Fibroblast of skin of left quadriceps (primary cell): Measurements from ENCODE around the gene C1orf21.
A peak's percentile ranks its signal among the peaks of the same experiment; 100 is the strongest.

Source experiments
- DNase-seq, 2 experiments: peaks; one replicate each; pipeline ENCODE4 v3.0.0-alpha.2; 2013; ENCODE audit warnings: low read depth in 2 of 2

Gene C1orf21

DNA sequence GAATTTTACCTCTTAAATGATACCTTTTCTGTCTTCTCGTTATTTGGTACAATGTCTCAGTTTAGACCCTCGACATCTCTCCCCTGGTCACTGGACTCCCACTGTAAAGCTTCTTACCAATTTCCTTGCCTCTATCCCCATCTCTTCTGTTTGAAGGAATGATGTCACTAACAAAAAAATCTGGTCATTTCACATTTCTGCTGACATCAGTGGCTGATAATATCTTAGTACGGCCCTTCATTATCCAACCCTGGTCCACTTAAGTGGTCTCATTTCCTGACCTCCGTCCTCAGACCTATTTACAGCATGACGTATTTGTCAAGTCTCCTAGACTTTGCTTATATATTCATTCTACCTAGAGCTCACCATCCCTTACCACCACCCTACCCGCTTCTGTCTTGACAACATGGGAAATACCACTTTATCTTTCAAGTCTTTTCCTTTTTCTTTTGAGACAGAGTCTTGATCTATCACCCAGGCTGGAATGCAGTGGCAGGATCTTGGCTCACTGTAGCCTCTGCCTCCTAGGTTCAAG lies 60.9 kb downstream of the C1orf21 start:
- DNase-seq, result no peak

- DNase-seq, result no peak
Measured at GRCh38 chr1:184449916-184450315, 63.1 kb downstream of the C1orf21 start.

DNA sequence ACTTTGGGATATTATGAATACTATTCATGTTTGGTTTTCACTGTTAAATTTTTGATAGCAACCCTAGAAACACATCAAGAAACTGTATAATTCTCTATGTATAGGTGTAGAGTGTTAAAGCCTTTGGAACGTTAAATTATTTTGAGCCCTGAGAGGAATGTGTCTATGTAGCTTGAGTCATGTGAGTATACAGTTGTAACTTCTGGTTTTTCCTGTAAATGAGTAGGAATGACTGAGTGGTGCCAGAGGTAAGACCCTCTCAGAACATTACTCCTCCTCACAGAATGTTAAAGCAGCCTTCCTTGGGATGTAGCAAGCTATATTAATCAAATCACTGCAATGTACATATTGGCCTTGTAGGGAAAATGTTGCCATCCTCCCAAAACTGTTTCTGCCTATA lies 69.0 kb downstream of the C1orf21 start:
- no peak for DNase-seq

GRCh38 chr1:184456189-184456588 lies 69.4 kb downstream of the C1orf21 start:
- DNase-seq, result no peak

DNA sequence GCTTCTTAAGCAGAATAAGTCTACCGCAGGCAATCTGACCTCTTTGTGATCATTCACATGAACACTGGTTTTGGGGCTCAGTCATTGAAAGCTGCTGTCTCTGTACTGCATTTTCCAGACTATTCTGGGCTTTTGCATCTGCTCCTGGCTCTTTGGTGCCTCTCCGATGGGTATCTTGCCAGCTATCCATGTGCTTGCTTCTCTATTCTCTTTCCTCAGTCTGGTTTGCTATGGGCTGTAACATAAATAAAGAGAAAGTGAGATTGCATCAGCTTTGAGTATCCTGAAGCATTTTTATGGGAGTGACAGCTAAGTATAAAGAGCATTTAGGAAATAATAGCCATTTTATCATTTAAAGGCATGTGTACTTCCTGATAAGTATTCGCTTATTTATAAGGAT lies 70.7 kb downstream of the C1orf21 start:
- DNase-seq, result peak; percentile 18 to 23

- DNase-seq, result no peak
Measured at GRCh38 chr1:184461321-184461720, 74.5 kb downstream of the C1orf21 start.

GRCh38 chr1:184462155-184462554 lies 75.3 kb downstream of the C1orf21 start:
- DNase-seq, result no peak

- no peak for DNase-seq
Measured at GRCh38 chr1:184462990-184463389, 76.2 kb downstream of the C1orf21 start.

DNA sequence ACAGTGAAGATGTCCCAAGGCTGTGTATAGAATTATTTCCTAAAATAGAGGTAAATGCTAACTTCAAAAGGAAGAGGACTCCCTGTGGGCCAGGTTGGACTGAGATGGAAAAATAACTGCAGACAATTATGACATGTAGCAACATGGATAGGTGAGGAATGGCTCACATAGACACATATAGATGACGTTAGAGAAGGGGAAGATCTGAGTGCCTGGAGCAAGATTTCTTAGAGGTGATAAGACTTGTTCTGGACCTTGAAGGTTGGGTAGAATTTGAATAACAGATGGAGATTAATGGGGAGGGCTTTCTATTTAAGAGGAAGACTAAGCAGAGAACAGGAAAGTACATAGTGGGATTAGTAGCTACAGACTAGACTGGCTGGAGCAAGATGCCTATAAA lies 76.9 kb downstream of the C1orf21 start:
- DNase-seq, result no peak

DNA sequence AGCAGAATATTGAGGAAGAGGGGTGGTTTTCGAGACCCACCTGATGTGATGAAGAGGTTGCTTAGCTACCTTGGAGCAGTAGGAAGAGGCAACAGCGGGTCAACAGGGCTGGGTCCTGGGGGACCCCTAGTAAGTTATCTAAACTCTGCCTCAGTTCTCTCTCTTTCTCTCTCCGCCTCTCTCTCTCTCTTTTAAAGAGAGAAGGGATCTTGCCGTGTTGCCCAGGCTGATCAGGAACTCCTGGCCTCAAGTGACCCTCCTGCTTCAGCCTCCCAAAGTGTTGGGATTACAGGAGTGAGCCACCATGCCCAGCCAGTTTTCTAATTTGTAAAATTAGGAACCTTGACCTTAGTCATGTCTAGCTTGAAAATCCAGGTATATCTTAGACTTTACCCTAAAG lies 77.9 kb downstream of the C1orf21 start:
- no peak for DNase-seq

DNA sequence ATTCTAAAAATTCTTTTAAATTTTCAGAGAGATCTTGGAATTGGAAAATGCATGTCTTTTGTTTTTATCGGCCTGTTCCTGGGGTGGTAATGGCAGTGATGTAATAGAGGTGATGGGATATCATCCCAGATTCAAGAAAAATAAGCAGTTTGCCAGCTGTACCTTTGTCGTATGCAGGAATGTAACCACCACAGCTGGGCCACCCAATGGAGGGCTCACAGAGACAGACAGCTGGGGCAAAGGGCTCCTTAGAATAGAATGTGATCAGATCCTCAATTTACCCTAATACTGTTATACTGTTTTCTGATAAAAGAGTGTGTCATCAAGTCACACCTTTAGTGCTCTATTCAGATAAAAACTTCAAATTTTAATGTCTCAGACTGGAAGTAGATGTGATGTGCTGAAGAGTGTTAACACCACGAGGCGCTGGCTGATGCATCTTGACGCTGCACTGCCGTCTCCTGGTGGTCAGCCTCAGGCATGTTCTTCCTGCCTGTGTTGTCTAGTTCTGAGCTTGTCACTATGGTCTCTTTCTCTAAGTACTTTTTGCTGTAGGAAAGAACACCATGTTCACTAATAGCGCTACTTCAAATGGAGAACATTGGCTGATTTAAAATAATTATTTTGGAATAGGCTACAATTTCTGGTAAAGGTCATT lies 78.8 kb downstream of the C1orf21 start:
- no peak for DNase-seq

DNA sequence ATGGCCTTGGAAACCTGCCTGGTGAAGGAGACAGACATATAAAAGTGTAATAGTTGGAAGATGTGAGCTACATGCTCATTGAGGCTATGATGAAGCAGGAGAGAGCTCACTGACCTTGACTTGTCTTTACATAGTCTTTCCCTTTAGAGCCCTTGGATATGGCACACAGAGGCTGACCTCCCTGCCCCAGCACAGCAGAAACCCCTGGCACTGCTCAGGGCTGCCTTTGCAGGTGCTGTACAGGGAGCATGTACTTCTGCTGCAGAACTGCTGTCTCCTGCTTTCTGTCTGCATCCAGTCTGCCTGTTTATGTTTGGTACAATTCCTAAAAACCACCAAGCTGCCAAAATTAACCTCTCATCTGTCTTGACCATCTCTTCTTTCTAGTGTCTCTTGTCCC lies 80.5 kb downstream of the C1orf21 start:
- DNase-seq, result no peak

DNA sequence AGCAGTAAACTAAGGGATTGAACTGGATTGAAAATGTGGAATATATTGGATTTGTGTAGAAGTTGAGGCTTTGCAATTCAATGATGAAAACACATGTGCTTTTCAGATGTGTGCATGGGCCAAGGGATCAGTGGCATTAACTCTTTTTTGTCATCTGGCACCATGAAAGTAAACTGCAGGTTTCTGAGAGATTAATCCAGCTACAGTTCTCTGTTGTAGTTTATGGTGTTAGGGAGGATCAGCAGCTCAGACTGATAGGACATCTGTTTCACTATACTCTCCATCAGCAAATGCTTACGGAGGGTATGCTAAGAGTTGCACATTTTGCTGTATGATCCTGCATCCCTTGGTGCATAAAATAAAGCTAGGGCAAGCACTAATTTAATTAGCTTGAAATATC lies 82.6 kb downstream of the C1orf21 start:
- DNase-seq, result no peak

DNA sequence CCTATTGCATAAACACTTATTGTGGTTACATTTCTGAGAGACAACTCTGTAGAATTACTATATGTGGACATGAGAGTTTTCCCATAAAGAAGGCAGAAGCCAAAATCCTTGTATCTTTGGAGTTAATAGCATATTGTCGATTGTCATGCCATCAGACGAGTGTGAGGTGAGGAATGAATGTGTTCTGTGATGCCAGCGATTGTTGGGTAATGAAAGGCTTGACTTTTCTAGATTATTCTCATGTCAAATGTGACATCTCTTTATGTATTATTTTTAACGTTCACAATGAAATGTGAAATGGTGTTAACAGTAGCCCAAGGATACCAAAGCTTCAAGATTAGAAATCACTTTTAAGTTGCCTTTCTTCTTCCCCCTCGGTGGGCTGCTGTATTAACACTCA lies 84.9 kb downstream of the C1orf21 start:
- DNase-seq, result no peak

- no peak for DNase-seq
Measured at GRCh38 chr1:184472136-184472535, 85.3 kb downstream of the C1orf21 start.

DNA sequence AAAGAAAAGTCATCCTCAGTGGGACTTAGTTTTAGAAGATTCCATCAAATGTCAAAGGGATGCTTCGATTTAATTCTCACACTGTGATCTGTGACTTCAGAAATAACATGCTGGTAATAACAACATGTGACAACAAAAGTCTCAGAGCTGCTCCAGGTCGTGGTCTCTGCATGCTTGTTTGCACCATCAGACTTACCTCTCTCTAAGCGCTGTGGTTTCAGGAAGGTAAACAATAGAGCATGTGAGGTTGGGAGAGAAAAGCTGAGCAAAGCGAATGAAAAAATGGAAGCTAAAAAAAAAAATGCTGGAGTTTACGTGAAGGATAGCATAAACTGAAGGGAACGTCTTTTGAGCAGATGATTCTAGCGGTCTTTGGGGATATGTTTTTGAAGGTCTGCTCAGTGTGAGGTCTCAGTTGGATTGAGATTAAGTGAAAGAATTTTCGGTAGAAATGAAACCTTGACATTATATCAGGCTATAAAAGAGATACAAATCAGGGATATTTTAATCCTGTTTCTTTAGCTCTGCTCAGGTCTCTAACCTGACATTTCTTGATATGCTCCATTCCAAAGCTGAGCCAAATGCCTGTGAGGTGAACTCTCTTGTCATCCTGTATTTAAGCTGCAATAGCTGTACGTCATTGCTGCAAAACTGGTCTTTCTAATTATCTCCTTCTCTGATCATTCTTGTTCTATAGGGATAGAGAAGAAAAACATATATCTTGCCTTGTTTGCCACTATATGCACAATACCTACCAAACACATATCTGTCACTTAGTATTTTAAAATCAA lies 86.5 kb downstream of the C1orf21 start:
- DNase-seq, result no peak

GRCh38 chr1:184476187-184476586 lies 89.4 kb downstream of the C1orf21 start:
- no peak for DNase-seq

GRCh38 chr1:184479435-184480167 lies 92.8 kb downstream of the C1orf21 start:
- no peak for DNase-seq

- no peak for DNase-seq
Measured at GRCh38 chr1:184480736-184481135, 93.9 kb downstream of the C1orf21 start.

- no peak for DNase-seq
Measured at GRCh38 chr1:184482136-184482535, 95.3 kb downstream of the C1orf21 start.

- no peak for DNase-seq
Measured at GRCh38 chr1:184483101-184483683, 96.4 kb downstream of the C1orf21 start.
